Erythroblast (primary cell): ENCODE results near the gene IFNL3.
"Not testable (repeated sequence)": the region's sequence is repeated elsewhere in the genome, so short reads cannot be mapped to it uniquely, and the experiment has no call there.

Experiments used
- DNase-seq, 2 experiments: peaks; one replicate each; lab custom pipeline; 2025; lab: John Stamatoyannopoulos, UW
- GATA1 ChIP-seq: IDR thresholded peaks from 2 replicates; pipeline ENCODE4 v1.6.1; 2011; ENCODE audit warnings: low read depth, mild to moderate bottlenecking, control low read depth, low read length, moderate library complexity
- POLR2A ChIP-seq: IDR thresholded peaks from 2 replicates; pipeline ENCODE4 v1.6.1; 2011; ENCODE audit warnings: mild to moderate bottlenecking, low read length

Gene IFNL3

DNA sequence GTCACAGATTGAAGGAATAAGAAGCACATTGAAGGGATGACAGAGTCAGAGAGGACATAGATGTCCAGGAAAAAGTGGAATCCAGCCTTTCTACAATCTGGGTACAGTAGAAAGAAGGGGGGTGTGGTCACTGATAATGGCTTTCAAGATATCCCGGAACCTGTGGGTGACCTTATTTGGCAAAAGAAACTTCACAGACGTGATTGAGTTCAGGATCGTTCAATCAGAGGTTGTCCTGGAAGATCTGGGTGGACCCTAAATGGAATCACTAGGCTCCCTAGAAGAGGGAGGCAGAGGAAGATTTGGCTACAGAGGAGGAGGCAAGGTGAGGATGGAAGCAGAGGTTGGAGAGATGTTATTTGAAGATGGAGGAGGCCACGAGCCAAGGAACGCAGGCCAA lies 27.7 kb downstream of the IFNL3 start:
- TF ChIP-seq GATA1: no peak
- no peak for TF ChIP-seq POLR2A
- no peak for DNase-seq

DNA sequence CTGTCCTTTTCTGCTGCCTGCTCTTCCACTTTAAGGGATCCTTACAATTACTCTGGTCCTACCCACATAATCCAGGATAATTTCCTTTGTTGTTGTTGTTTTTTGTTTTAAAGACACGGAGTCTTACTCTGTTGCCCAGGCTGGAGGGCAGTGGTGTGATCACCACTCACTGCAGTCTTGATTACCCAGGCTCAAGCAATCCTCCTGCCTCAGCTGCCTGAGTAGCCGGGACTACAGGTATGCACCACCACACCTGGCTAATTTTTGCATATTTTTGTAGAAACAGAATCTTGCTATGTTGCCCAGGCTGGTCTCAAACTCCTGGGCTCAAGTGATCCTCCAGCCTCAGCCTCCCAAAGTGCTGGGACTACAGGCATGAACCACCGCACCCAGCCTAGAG lies 29.5 kb downstream of the IFNL3 start:
- not testable (repeated sequence) for DNase-seq

DNA sequence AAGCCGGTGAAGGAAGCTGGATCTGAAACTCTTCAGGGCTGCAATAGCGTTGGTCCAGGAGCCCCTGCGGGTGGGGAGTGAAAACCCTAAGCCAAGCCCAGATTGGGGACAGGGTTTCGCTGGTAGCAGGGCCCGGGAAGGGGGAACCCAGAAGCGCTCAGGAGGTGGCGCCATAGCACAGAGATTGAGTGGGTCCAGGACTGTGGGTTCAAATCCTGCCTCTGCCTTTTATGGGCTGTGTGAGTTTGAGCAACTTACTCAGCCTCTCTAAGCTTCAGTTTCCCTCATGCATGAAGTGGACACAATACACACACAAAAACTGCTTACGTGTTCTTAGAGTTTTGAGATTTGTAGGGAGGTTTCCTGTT lies 32.4 kb downstream of the IFNL3 start:
- TF ChIP-seq GATA1 (no peak), POLR2A (no peak)
- peak; percentile 56 to 67 for DNase-seq

DNA sequence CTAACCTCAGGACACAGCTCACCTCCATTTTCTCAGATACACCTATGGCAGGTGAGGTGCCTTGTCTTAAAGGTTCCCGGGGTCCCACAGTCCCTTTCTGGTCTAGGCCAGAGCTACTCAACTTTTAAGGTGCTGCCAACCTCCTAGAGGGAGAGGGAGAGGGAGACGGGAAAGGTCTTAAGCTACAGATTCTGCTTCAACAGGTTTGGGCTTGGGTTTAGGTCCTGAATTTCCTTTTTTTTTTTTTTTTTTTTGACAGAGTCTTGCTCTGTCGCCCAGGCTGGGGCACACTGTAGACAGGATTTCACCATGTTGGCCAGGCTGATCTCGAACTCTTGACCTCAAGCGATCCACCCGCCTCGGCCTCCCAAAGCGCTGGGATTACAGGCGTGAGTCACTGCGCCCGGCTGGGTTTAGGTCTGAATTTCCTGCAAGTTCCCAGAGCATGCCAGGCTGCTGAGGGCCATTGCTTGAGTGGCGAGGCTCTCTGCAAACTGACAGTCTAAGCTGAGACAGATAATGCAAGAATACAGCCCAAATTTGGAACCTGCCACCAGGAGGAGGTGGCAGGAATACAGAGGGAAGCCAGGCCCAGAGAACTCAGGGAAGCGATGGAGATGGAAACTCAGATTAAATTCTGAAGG lies 33.0 kb downstream of the IFNL3 start:
- TF ChIP-seq POLR2A (no peak), GATA1 (no peak)
- DNase-seq: no peak

DNA sequence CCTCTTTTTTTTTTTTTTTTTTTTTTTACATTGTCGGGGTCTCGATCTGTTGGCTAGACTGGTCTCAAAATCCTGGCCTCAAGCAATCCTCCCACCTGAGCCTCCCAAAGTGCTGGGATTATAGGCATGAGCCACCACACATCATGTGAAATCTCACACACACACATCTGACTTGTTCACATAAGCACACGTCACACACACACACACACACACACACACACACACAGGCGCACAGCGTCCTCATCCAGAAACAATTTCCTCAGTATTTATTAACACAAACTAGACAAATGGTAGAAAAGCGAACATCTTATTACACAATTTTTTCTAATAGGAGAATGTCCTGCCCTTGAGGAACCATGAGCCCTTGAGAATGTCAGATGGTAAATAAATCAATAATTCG lies 35.6 kb downstream of the IFNL3 start:
- no peak for DNase-seq
- TF ChIP-seq POLR2A: no peak
- no peak for TF ChIP-seq GATA1

DNA sequence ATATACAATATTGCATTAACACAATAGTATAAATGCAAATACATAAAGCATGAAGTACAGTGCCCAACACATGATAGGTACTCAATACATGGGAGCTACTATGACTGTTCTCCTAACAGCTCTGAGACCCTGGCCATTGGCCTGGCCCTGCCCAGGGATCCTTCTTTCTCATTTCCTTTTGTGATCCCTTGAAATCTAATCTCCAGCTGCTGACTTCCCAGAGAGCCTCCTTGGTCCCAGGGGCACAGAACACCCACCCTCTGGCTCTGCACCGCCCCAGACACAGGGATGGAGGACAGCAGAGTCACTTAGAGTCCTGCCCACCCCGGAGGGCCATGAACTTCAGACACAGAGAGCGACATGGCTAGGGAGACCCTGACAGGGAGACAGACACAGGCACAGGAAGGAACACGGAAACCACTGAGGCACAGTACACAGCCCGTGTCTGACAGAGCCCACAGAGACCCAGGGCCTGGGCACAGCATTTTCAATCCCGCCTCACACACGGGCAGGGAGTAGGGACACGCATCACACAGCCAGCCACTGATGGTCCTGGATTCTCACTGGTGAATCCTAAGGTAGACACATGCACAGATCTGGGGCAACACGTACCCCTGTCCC lies 36.5 kb downstream of the IFNL3 start:
- no peak for TF ChIP-seq POLR2A
- no peak for TF ChIP-seq GATA1
- DNase-seq: no peak

DNA sequence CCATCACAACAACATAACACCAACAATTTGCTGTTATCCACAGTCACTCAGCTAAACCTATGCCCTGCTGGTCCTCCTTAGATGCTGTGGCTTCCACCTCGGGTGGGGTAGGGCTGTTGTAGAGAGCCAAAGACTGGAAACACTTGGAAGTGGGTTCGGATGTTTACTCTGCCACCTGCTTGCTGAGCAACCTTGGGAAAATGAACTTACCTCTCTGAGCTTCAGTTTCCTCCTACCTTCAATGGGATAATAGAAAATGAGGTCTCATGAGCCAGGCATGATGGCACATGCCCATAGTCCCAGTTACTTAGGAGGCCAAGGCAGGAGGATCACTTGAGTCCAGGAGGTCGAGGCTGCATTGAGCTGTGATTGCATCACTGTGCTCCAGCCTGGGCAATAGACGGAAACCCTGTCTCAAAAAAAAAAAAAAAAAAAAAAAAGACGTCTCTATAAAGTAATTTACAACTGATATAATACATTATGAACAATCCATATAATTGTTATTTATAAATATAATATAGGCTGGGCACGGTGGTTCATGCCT lies 37.4 kb downstream of the IFNL3 start:
- TF ChIP-seq GATA1 (no peak), POLR2A (no peak)
- no peak for DNase-seq

DNA sequence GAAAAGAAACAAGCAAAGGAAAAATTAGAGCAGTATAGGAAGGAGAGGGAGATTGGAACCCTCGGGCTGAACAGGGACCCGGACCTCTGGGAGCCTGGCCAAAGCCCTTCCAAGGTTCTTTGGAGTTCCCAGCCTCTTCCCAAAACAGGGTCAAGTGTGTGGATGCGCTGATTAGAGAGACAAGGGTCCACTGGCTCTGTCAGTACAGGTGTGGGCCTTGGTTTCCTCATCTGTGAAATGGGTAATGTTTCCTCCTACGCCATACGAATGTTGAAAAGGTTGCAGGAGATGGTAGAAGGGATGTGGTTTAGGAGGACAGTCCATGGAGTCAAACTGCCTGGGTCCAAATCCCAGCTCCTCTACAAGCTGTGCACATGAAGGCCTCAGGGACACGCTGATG lies 38.7 kb downstream of the IFNL3 start:
- TF ChIP-seq GATA1 (no peak), POLR2A (no peak)
- DNase-seq: no peak

DNA sequence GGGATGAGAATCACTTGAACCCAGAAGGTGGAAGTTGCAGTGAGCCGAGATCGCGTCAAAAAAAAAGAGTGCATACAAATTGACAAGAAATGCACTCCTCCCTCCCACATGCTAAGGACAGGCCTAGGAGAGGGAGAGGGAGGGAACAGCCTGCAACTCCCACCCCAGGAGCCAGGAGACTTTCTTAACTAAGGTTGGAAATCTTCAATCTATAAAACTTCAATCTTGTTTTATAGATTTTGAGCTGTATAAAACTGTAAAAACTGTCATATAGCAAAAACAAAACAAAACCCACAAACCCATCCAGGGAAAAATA lies 39.4 kb downstream of the IFNL3 start:
- TF ChIP-seq POLR2A: no peak
- TF ChIP-seq GATA1: no peak
- DNase-seq: no peak

DNA sequence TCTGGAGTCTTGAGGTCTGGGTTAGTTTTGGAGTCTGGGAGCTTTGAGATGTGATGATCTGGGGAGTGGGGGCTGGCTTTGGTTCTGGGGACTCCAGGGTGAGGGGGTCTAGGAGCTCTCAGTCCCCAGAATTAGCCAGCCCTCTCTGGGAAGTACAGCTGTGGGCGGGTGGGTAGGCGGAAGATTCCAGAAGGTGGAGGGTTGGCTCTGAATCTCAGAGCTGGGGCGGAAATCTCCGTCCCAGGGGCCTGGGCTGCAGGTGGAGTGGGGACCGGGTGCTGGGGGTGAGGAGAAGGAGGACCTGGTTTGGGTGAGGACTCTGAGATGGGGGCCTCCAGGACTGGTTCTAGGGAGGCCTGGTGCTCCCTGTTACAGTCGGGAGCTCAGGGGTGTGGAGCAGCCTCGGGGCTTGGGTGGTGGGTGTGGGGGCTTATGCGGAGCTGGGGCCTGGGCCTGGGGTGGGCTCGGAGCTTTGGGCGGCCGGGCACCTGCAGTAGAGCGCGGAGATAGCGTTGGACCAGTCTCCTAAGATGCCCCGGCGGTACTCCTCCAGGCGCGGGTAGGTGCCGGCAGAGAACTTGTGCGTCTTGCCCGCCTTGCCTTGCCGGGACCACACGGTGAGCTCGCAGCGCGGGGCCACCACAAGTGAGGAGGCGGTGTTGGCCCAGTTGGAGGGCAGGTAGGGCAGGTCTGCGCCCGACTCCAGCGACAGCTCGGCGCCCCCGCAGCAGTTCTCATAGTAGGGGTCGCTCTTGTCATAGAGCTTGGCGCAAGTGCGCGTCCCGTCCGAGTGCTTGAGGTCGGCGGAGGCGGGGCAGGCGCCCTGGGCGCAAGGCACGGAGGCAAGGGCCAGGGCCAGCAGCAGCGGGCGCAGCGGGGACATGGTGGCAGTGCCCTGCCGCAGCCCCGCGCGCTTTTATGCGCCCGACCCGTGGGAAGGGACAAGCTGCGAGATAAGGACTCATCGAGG lies 41.1 kb downstream of the IFNL3 start, which contains the start of gene SYCN:
SYCN (minus strand) TSS at position 892 of the 970 bp plus-strand sequence; CDS start at position 883, 9 bp downstream.
- no peak for TF ChIP-seq POLR2A
- TF ChIP-seq GATA1: no peak
- DNase-seq: no peak

DNA sequence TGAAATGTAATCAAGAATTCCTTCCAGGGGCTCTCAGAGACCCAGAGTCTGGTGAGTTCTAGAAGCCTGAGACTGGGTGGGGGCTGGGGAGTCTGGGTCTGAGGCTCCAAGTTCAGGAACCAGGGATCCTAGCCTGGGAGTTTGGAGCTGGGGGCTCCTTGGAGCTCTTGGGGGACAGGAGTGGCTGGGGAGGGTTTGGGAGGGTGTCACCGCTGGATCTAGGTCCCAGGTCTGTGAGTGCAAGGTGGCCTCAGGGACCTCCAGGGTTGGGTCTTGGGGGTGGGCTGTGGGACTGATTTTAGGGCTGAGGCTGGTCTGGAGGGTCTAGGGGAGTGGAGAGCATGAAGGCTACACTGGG lies 41.8 kb downstream of the IFNL3 start:
- no peak for DNase-seq
- TF ChIP-seq POLR2A (no peak), GATA1 (no peak)

DNA sequence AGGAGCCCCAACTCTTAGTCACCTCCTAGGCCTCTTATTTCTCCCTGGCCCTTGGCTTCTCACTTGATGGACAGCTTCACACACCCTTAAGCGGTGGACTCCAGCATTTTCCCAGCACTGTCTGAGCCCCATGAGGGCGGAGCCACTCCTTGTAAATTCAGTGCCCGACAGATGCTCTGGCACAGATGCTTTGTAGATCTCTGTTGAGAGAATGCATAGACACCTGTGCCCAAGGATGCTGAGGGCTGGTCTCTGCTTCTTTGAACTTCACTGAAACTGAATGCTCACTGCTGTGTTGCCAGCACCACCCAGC lies 44.0 kb downstream of the IFNL3 start:
- TF ChIP-seq POLR2A (no peak), GATA1 (no peak)
- DNase-seq: no peak

DNA sequence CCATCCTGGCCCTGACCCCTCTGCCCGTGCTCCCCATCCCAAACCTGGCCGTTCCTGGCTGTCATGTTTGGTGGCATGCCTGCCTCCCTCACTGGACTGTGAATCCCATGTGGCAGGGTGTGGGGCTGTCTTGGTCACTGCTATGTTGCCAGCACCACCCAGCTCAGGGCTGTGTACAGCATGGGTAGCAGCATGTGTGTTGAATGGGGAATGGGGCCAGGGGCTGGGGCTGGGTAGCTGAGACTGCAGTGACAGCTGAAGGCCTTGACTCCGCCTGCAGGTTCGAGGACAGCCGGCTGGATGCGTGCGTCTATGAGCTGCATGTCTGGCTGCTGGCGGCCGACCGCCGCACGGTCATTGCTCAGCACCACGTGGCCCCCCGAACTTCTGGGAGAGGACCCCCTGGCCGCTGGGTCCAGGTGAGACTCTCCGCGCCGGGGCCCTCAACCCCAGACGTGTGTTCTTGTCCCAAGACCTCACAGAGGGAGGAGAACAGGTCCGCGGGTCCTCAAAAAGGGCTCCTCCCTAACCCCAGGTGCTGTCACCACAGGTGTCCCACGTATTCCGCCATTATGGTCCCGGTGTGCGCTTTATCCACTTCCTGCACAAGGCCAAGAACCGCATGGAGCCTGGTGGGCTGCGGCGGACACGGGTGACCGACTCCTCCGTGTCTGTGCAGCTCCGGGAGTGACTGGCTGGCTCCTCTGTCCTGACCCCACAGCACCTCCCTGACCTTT lies 44.6 kb downstream of the IFNL3 start:
- no peak for DNase-seq
- TF ChIP-seq POLR2A (no peak), GATA1 (no peak)
